Neural cell (in vitro differentiated cells): ENCODE results near the gene SAMD1.

Source experiments
- CTCF ChIP-seq: fragments of 450-650 bp; IDR thresholded peaks from 2 replicates; pipeline ENCODE4 v1.5.1; 2014; ENCODE audit warnings: antibody characterized with exemption, mild to moderate bottlenecking, moderate library complexity; ENCODE audit not compliant: poor library complexity, severe bottlenecking
- EP300 ChIP-seq: fragments of 450-650 bp; conservative IDR thresholded peaks from 2 replicates; pipeline ENCODE4 v1.6.1; 2014; ENCODE audit warnings: antibody characterized with exemption, mild to moderate bottlenecking, moderate library complexity; ENCODE audit not compliant: poor library complexity, severe bottlenecking
- EZH2 ChIP-seq: fragments of 200-600, 300-800 bp; shearing (Covaris generic), sonication (generic); IDR thresholded peaks from 2 replicates; pipeline ENCODE4 v1.6.1; 2014; ENCODE audit warnings: antibody characterized with exemption, low read length, borderline replicate concordance, mild to moderate bottlenecking; ENCODE audit not compliant: insufficient read depth, poor library complexity, severe bottlenecking
- POLR2AphosphoS5 ChIP-seq: IDR thresholded peaks from 2 replicates; pipeline ENCODE4 v1.6.1; 2012
- RAD21 ChIP-seq: fragments of 450-650 bp; conservative IDR thresholded peaks from 2 replicates; pipeline ENCODE4 v1.6.1; 2014; ENCODE audit warnings: antibody characterized with exemption, mild to moderate bottlenecking, moderate library complexity
- REST ChIP-seq: IDR thresholded peaks from 2 replicates; pipeline ENCODE4 v1.6.1; 2012; ENCODE audit warnings: borderline replicate concordance
- TAF1 ChIP-seq: IDR thresholded peaks from 2 replicates; pipeline ENCODE4 v1.6.1; 2012; ENCODE audit warnings: low read depth

GRCh38 chr19:14138576-14139265, 48.2 kb upstream of the SAMD1 start:
- TF ChIP-seq POLR2AphosphoS5 (no peak), CTCF (no peak), EZH2 (no peak), TAF1 (no peak), RAD21 (no peak), REST (no peak), EP300 (no peak)
